ENCODE data around the gene SMC1A. TPM values are rescaled to one million over a fixed set of nuclear protein-coding genes. Genes with fewer than 3 reads are reported as not detected.

The SMC1A gene
- 100 and 104 TPM in 2 replicates for total RNA-seq (2021)
- long read RNA-seq, full-length matches to known transcripts = 51 of 693 reads
- long read RNA-seq, partial matches to known transcripts = 579 of 693 reads
- long read RNA-seq, other reads (novel, unspliced or antisense) = 63 of 693 reads

GRCh38 chrX:53422086-53422860 lies at the start of gene SMC1A:
TSS of gene SMC1A (minus strand) at chrX:53422654. CDS start at chrX:53422600, 54 bp downstream.
- WGBS (ENCODE audit: extremely low coverage, insufficient read length, low lambda C conversion rate) = no CpG with 5 or more reads among the region's 75 CpGs
- H3K18ac ChIP-seq (ENCODE audit: insufficient read length, low read depth, low read length) = peak within 1 kb of the TSS; percentile 90

More at GRCh38 chrX:53422086-53422860, at the start of gene SMC1A:
- no peak within 1 kb of the TSS for H2BK120ac ChIP-seq (ENCODE audit: low read depth, low read length, poor library complexity, severe bottlenecking)
- Mint-ChIP-seq H3K27ac (peak within 1 kb of the TSS; percentile 98 to 99 (median 99)), H3K9me3 (peaks cover 63 to 71% of the 10 kb centered on the region in 2 experiments), H3K4me1 (peaks cover 11 to 12% of the 10 kb centered on the region in 2 experiments), H3K4me3 (peak within 1 kb of the TSS; percentile 95 to 99), H3K36me3 (ENCODE audit: insufficient read depth in 1 of 3, low read depth in 3 of 3) (peaks cover 9 to 27% (median 18%) of the 10 kb centered on the region in 3 experiments), H3K27me3 (ENCODE audit: low read depth) (no peaks in the 10 kb centered on the region; the same call in none of the 2 replicates)
- H3T11ph ChIP-seq (ENCODE audit: low read length) = no peak within 1 kb of the TSS
- no peak within 1 kb of the TSS for H2BK20ac ChIP-seq (ENCODE audit: low read depth, low read length, poor library complexity, severe bottlenecking)
- no peak within 1 kb of the TSS for H2BK12ac ChIP-seq (ENCODE audit: insufficient read length, low read depth, low read length)
- H3K79me1 ChIP-seq (ENCODE audit: insufficient read depth, low read depth, low read length, poor library complexity, severe bottlenecking) = no peaks in the 10 kb centered on the region
- H3K14ac ChIP-seq (ENCODE audit: insufficient read depth, low read length) = peak within 1 kb of the TSS; percentile 91
- H3K23me2 ChIP-seq (ENCODE audit: insufficient read length, low read depth, low read length, poor library complexity, severe bottlenecking) = peaks cover 6% of the 10 kb centered on the region
- no peak within 1 kb of the TSS for H3K23ac ChIP-seq (ENCODE audit: insufficient read length, low read depth, low read length)
- H3K4me1 ChIP-seq (ENCODE audit: insufficient read depth, low read length) = no peaks in the 10 kb centered on the region
- no peak for TF ChIP-seq CTCF (conservative IDR thresholded peaks at IDR 0.05)
- no peak within 1 kb of the TSS for H2BK5ac ChIP-seq (ENCODE audit: insufficient read length, low read length)
- H2AK5ac ChIP-seq (ENCODE audit: insufficient read length, low read length) = no peak within 1 kb of the TSS
- no peaks in the 10 kb centered on the region for H4K20me1 ChIP-seq (ENCODE audit: control insufficient read depth, insufficient read depth, insufficient read length)
- H3K9ac ChIP-seq (ENCODE audit: extremely low read depth, insufficient read length, low read length) = peak within 1 kb of the TSS; percentile 97
- H3K79me2 ChIP-seq (ENCODE audit: insufficient read depth, low read length) = peaks cover 20% of the 10 kb centered on the region; the same call in 1 of the 2 replicates
- H3K27me3 ChIP-seq (ENCODE audit: insufficient read depth, low read length) = no peaks in the 10 kb centered on the region
- H3K4me2 ChIP-seq (ENCODE audit: insufficient read depth, insufficient read length, low read length) = peak within 1 kb of the TSS; percentile 73
- H3K56ac ChIP-seq (ENCODE audit: insufficient read length, low read depth, low read length) = no peak within 1 kb of the TSS
- no peak within 1 kb of the TSS for H4K5ac ChIP-seq (ENCODE audit: insufficient read length, low read depth, low read length)
- no peak within 1 kb of the TSS; the same call in 1 of the 2 replicates for H3K4ac ChIP-seq (ENCODE audit: low read depth, low read length)
- H2BK15ac ChIP-seq (ENCODE audit: low read depth, low read length) = no peak within 1 kb of the TSS
- H3K27ac ChIP-seq (ENCODE audit: insufficient read length, low read depth, low read length) = peak within 1 kb of the TSS; percentile 63
- no peak within 1 kb of the TSS for H4K8ac ChIP-seq (replicated peaks; ENCODE audit: insufficient read length, low read depth, low read length)
- H4K91ac ChIP-seq (ENCODE audit: insufficient read length, low read depth, low read length) = no peak within 1 kb of the TSS
- H3K9me3 ChIP-seq (ENCODE audit: control insufficient read depth, low read depth, low read length) = peaks cover 14% of the 10 kb centered on the region
- peak; percentile 98 for DNase-seq
- H2AFZ ChIP-seq (ENCODE audit: low read length) = no peak within 1 kb of the TSS
